DND-41 (cell line): ENCODE measurements around the gene ESRP2.

Experiments used
- ATAC-seq: fragments of 200-7000 bp; cut with Tn5 transposase; 3 replicates; pipeline ENCODE4 v1.9.1; 2021; ENCODE audit warnings: low read depth; ENCODE audit not compliant: insufficient read depth
- DNase-seq: peaks from one replicate; pipeline ENCODE4 v3.0.0-alpha.2; 2020
- H2AFZ ChIP-seq: 2 replicates; pipeline ENCODE4 v1.6.0; 2012; ENCODE audit warnings: low read depth, low read length
- H3K27ac ChIP-seq: 2 replicates; pipeline ENCODE4 v1.5.1; 2012; ENCODE audit warnings: low read length, inconsistent platforms
- H3K27me3 ChIP-seq: fragments of 200-600 bp; sonication (generic); 2 replicates; pipeline ENCODE4 v1.6.0; 2012; ENCODE audit warnings: low read length, mild to moderate bottlenecking, inconsistent platforms; ENCODE audit not compliant: insufficient read depth, poor library complexity
- H3K36me3 ChIP-seq: 2 replicates; pipeline ENCODE4 v1.5.1; 2012; ENCODE audit warnings: low read length, inconsistent platforms; ENCODE audit not compliant: insufficient read depth
- H3K4me1 ChIP-seq: 2 replicates; pipeline ENCODE4 v1.5.1; 2012; ENCODE audit warnings: mild to moderate bottlenecking, low read length; ENCODE audit not compliant: insufficient read depth
- H3K4me2 ChIP-seq: 2 replicates; pipeline ENCODE4 v1.6.0; 2012; ENCODE audit warnings: mild to moderate bottlenecking, moderate library complexity, low read length, inconsistent platforms; ENCODE audit not compliant: insufficient read depth
- H3K4me3 ChIP-seq, 2 experiments: fragments of 200-600 bp in 1 of 2; shearing (Covaris generic) in 1 of 2; 2 replicates each; pipeline ENCODE4 v1.5.1; 2012 to 2016; ENCODE audit warnings: inconsistent platforms in 2 of 2, low read length in 2 of 2, mild to moderate bottlenecking in 2 of 2, low read depth in 1 of 2, moderate library complexity in 1 of 2
- H3K79me2 ChIP-seq: 2 replicates; pipeline ENCODE4 v1.6.0; 2012; ENCODE audit warnings: low read length, inconsistent platforms; ENCODE audit not compliant: insufficient read depth
- H3K9ac ChIP-seq: 2 replicates; pipeline ENCODE4 v1.6.0; 2012; ENCODE audit warnings: low read depth, mild to moderate bottlenecking, inconsistent platforms, low read length, moderate library complexity
- H3K9me3 ChIP-seq: 2 replicates; pipeline ENCODE4 v1.5.1; 2012; ENCODE audit warnings: low read length, moderate library complexity, mild to moderate bottlenecking, inconsistent platforms; ENCODE audit not compliant: insufficient read depth, severe bottlenecking
- H4K20me1 ChIP-seq: 2 replicates; pipeline ENCODE4 v1.6.0; 2012; ENCODE audit warnings: low read length; ENCODE audit not compliant: insufficient read depth
- EZH2 ChIP-seq: IDR thresholded peaks from 3 replicates; pipeline ENCODE4 v1.6.1; 2012; ENCODE audit warnings: borderline replicate concordance, low read depth, mild to moderate bottlenecking, moderate library complexity, low read length, inconsistent platforms; ENCODE audit not compliant: severe bottlenecking
- TF ChIP-seq, protein P1 (sequence below): IDR thresholded peaks from 2 replicates; pipeline ENCODE4 v1.5.1; 2012; ENCODE audit warnings: borderline replicate concordance, low read length, moderate library complexity, mild to moderate bottlenecking; ENCODE audit not compliant: poor library complexity, severe bottlenecking; ENCODE audit errors: extremely low read depth

Gene ESRP2

DNA sequence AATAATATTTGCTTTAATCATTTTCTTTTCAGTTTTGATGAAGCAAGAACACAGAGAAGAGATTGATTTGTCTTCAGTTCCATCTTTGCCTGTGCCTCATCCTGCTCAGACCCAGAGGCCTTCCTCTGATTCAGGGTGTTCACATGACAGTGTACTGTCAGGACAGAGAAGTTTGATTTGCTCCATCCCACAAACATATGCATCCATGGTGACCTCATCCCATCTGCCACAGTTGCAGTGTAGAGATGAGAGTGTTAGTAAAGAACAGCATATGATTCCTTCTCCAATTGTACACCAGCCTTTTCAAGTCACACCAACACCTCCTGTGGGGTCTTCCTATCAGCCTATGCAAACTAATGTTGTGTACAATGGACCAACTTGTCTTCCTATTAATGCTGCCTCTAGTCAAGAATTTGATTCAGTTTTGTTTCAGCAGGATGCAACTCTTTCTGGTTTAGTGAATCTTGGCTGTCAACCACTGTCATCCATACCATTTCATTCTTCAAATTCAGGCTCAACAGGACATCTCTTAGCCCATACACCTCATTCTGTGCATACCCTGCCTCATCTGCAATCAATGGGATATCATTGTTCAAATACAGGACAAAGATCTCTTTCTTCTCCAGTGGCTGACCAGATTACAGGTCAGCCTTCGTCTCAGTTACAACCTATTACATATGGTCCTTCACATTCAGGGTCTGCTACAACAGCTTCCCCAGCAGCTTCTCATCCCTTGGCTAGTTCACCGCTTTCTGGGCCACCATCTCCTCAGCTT lies 45.0 kb downstream of the ESRP2 start:
- H3K9ac ChIP-seq = no peak overlapping the region
- peaks cover 7% of the 10 kb centered on the region for H3K79me2 ChIP-seq
- no peak overlapping the region for H3K27ac ChIP-seq
- no peaks in the 10 kb centered on the region for H3K9me3 ChIP-seq
- peaks cover 81% of the 10 kb centered on the region for H3K36me3 ChIP-seq
- H3K4me3 ChIP-seq = no peak overlapping the region
- H3K27me3 ChIP-seq = no peaks in the 10 kb centered on the region
- H3K4me1 ChIP-seq = no peaks in the 10 kb centered on the region
- DNase-seq = no peak
- TF ChIP-seq EZH2 = no peak
- TF ChIP-seq, protein P1, sequence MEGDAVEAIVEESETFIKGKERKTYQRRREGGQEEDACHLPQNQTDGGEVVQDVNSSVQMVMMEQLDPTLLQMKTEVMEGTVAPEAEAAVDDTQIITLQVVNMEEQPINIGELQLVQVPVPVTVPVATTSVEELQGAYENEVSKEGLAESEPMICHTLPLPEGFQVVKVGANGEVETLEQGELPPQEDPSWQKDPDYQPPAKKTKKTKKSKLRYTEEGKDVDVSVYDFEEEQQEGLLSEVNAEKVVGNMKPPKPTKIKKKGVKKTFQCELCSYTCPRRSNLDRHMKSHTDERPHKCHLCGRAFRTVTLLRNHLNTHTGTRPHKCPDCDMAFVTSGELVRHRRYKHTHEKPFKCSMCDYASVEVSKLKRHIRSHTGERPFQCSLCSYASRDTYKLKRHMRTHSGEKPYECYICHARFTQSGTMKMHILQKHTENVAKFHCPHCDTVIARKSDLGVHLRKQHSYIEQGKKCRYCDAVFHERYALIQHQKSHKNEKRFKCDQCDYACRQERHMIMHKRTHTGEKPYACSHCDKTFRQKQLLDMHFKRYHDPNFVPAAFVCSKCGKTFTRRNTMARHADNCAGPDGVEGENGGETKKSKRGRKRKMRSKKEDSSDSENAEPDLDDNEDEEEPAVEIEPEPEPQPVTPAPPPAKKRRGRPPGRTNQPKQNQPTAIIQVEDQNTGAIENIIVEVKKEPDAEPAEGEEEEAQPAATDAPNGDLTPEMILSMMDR = no peak
- H3K4me2 ChIP-seq = no peak overlapping the region
- ATAC-seq = no peak
- H4K20me1 ChIP-seq = peaks cover 4% of the 10 kb centered on the region; the same call in 1 of the 2 replicates
- H2AFZ ChIP-seq = no peak overlapping the region

DNA sequence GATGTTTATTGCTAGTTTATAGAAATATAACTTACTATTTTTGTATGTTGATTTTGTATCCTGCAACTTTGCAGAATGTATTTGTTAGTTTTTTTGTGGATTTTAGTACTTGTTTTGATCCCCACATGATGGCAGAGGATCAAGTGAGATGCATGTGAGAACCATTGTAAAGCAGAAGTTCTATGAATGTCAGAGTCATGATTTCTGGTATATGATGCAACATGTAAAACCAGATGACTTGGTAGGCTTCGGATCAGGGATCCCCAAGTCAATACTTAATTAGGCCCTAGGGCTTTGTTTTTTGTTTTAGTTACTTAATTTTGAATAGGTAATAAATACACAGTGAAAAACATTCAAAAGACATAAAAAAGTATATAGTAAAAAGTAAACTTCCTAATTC lies 45.8 kb downstream of the ESRP2 start:
- H3K27ac ChIP-seq = no peak overlapping the region
- peaks cover 5% of the 10 kb centered on the region for H3K79me2 ChIP-seq
- no peak overlapping the region for H3K4me2 ChIP-seq
- TF ChIP-seq, protein P1 = no peak
- no peak for TF ChIP-seq EZH2
- H4K20me1 ChIP-seq = peaks cover 4% of the 10 kb centered on the region; the same call in 1 of the 2 replicates
- H3K4me3 ChIP-seq = no peak overlapping the region
- no peak for DNase-seq
- peaks cover 85% of the 10 kb centered on the region for H3K36me3 ChIP-seq
- no peak overlapping the region for H2AFZ ChIP-seq
- H3K9ac ChIP-seq = no peak overlapping the region
- ATAC-seq = no peak
- H3K4me1 ChIP-seq = no peaks in the 10 kb centered on the region
- H3K9me3 ChIP-seq = no peaks in the 10 kb centered on the region
- H3K27me3 ChIP-seq = no peaks in the 10 kb centered on the region

DNA sequence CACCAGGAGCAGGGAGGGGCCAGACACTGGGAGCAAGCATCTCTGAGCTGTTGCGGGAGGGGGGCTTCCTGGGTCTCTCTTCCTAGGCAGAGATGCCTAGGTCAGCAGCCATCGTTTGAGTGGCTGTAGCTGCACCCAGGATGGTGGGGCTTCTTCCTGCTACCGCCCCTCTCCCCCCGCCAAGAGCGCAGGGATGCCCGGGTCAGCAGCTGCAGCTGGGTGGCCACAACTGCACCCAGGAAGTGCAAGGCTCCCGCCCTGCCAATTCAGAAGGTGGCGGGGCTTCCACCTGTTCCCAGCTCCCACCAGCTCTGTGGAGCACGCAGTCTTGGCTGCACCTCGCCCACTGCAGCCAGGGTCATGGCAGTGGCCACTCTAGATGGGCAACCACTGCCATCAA lies 47.8 kb downstream of the ESRP2 start:
- TF ChIP-seq, protein P1 = no peak
- TF ChIP-seq EZH2 = no peak
- Histone ChIP-seq H3K4me3 (no peak overlapping the region), H3K9me3 (no peaks in the 10 kb centered on the region), H3K9ac (no peak overlapping the region), H3K27ac (no peak overlapping the region), H3K4me1 (no peaks in the 10 kb centered on the region), H3K27me3 (no peaks in the 10 kb centered on the region), H3K4me2 (no peak overlapping the region), H2AFZ (no peak overlapping the region), H4K20me1 (peaks cover 4% of the 10 kb centered on the region; the same call in 1 of the 2 replicates), H3K36me3 (peaks cover 87% of the 10 kb centered on the region), H3K79me2 (no peaks in the 10 kb centered on the region; the same call in 1 of the 2 replicates)
- no peak for ATAC-seq
- DNase-seq = no peak
